ENCODE results near the gene BIN1. TPM values are rescaled to one million over a fixed set of nuclear protein-coding genes. Genes with fewer than 3 reads are reported as not detected.

Gene BIN1
- total RNA-seq, 4 donors from 2014 or later = 33.3 to 39.7 (median 38.4) TPM

GRCh38 chr2:127103243-127104165, 3.5 kb downstream of the BIN1 start:
- no peak overlapping the region for H3K4me3 ChIP-seq
- intact Hi-C loops (cut with DNase I; ENCODE audit: low total_unique reads) (no loop called here), in situ Hi-C loops (cut with MboI; ENCODE audit: low pct_ligation_motif_present in 1 of 4, low pct_unique_long_range_greater_than_20kb in 1 of 4, low sequenced_read_pairs in 3 of 4) (no loop called here)
- peak overlapping the region in 3 of 4 donors; percentile 13 to 88 (median 16) for H3K27ac ChIP-seq
- H3K4me1 ChIP-seq = peaks cover 24 to 51% (median 40%) of the 10 kb centered on the region in 4 donors
- H3K27me3 ChIP-seq = no peaks in the 10 kb centered on the region
- H3K9me3 ChIP-seq = no peaks in the 10 kb centered on the region
- WGBS, 2 donors (ENCODE audit: low coverage in 1 of 2) = 89% methylated on average over 24 of the region's 24 CpGs; no CpG with 5 or more reads in 1 of the 2 donors
- no peaks in the 10 kb centered on the region for H3K36me3 ChIP-seq
- peak; percentile 12 for DNase-seq
- TF ChIP-seq POLR2AphosphoS5 (IDR thresholded peaks at IDR 0.05) (no peak), CTCF (IDR thresholded peaks at IDR 0.05) (no peak), EP300 (IDR thresholded peaks at IDR 0.05; ENCODE audit: low read depth) (no peak), POLR2A (IDR thresholded peaks at IDR 0.05) (no peak)

- H3K9me3 ChIP-seq = no peaks in the 10 kb centered on the region
- H3K4me3 ChIP-seq = no peak overlapping the region
- no peaks in the 10 kb centered on the region for H3K36me3 ChIP-seq
- H3K4me1 ChIP-seq = peaks cover 28 to 55% (median 45%) of the 10 kb centered on the region in 4 donors
- no peak for DNase-seq
- H3K27me3 ChIP-seq = no peaks in the 10 kb centered on the region
- TF ChIP-seq POLR2A (IDR thresholded peaks at IDR 0.05) (no peak), CTCF (IDR thresholded peaks at IDR 0.05) (no peak), EP300 (IDR thresholded peaks at IDR 0.05; ENCODE audit: low read depth) (no peak)
- in situ Hi-C loops (cut with MboI; ENCODE audit: low pct_ligation_motif_present in 1 of 4, low pct_unique_long_range_greater_than_20kb in 1 of 4, low sequenced_read_pairs in 3 of 4) = no loop called here
- peak overlapping the region in 1 of 4 donors; percentile 16 for H3K27ac ChIP-seq
- WGBS, 2 donors (ENCODE audit: low coverage in 1 of 2) = 85 to 86% methylated on average over 2 to 5 of the region's 5 CpGs
- intact Hi-C loops (cut with DNase I; ENCODE audit: low total_unique reads) = no loop called here
Measured at GRCh38 chr2:127102521-127103242, 4.3 kb downstream of the BIN1 start.

GRCh38 chr2:127101756-127102477, 5.0 kb downstream of the BIN1 start:
- H3K9me3 ChIP-seq = no peaks in the 10 kb centered on the region
- intact Hi-C loops (cut with DNase I; ENCODE audit: low total_unique reads) = no loop called here
- TF ChIP-seq EP300 (IDR thresholded peaks at IDR 0.05; ENCODE audit: low read depth) (no peak), CTCF (IDR thresholded peaks at IDR 0.05) (no peak), POLR2A (IDR thresholded peaks at IDR 0.05) (no peak), POLR2AphosphoS5 (IDR thresholded peaks at IDR 0.05) (no peak)
- peaks cover 34 to 61% (median 53%) of the 10 kb centered on the region in 4 donors for H3K4me1 ChIP-seq
- WGBS, 2 donors (ENCODE audit: low coverage in 1 of 2) = 89% methylated on average over 9 of the region's 10 CpGs; no CpG with 5 or more reads in 1 of the 2 donors
- H3K36me3 ChIP-seq = no peaks in the 10 kb centered on the region
- no peak overlapping the region for H3K4me3 ChIP-seq
- peak overlapping the region in 2 of 4 donors; percentile 77 to 81 for H3K27ac ChIP-seq
- no peak for DNase-seq
- H3K27me3 ChIP-seq = no peaks in the 10 kb centered on the region
- in situ Hi-C loops (cut with MboI; ENCODE audit: low pct_ligation_motif_present in 1 of 4, low pct_unique_long_range_greater_than_20kb in 1 of 4, low sequenced_read_pairs in 3 of 4) = no loop called here

Data from transverse colon (tissue), 4 donors.